AG04450 (cell line): ENCODE measurements around the gene RNF207. TPM values are rescaled to one million over a fixed set of nuclear protein-coding genes. Genes with fewer than 3 reads are reported as not detected.

Experiments
- CTCF ChIA-PET: fragments of 300-600, 350-600 bp; formaldehyde crosslinking; extraction: SDS; loops from one replicate; lab custom pipeline; 2022; ENCODE audit warnings: antibody characterized with exemption, inconsistent platforms; lab: Charles Lee
- POLR2A ChIA-PET: fragments of 350-600 bp; formaldehyde crosslinking; extraction: SDS; loops from one replicate; lab custom pipeline; 2021; ENCODE audit warnings: antibody characterized with exemption, inconsistent platforms; lab: Yijun Ruan, JAX
- DNase-seq: peaks from one replicate; pipeline ENCODE4 v3.0.0-alpha.2; 2011; ENCODE audit warnings: low read depth, low spot score
- H3K27ac ChIP-seq: one replicate; pipeline ENCODE4 v1.5.1; 2012; ENCODE audit warnings: low read depth, low read length, control low read depth
- H3K27me3 ChIP-seq: one replicate; pipeline ENCODE4 v1.6.0; 2012; ENCODE audit warnings: low read length; ENCODE audit not compliant: control insufficient read depth, insufficient read depth
- H3K4me3 ChIP-seq: 2 replicates; pipeline ENCODE4 v1.5.1; 2011; ENCODE audit warnings: mild to moderate bottlenecking, low read depth, low read length, control low read depth
- H3K9me3 ChIP-seq: 2 replicates; pipeline ENCODE4 v1.5.1; 2012; ENCODE audit warnings: low read length; ENCODE audit not compliant: control insufficient read depth, insufficient read depth
- CTCF ChIP-seq: IDR thresholded peaks from 2 replicates; pipeline ENCODE4 v1.5.1; 2011; ENCODE audit warnings: low read depth, low read length, control low read depth, inconsistent platforms
- polyA plus RNA-seq: library from polyadenylated mRNA; depleted of rRNA; stranded (reverse); fragments of >200 nt; gene quantifications from 2 replicates; pipeline ENCODE4 v1.2.3, GENCODE V29; 2011

The RNF207 gene
- polyA plus RNA-seq, 1 experiment, result 7.2 TPM

- ChIA-PET CTCF (no interaction called here), POLR2A (no interaction called here)
- no peak overlapping the region for H3K27ac ChIP-seq
- H3K9me3 ChIP-seq, result no peaks in the 10 kb centered on the region; the same call in 1 of the 2 replicates
- 0 out of 2 replicates have a peak, but pooled peaks have one; percentile 7 for TF ChIP-seq CTCF
- no peak for DNase-seq
- H3K4me3 ChIP-seq, result no peak overlapping the region
- H3K27me3 ChIP-seq, result peaks cover 33% of the 10 kb centered on the region
These were observed 24.6 kb upstream of the RNF207 start for GRCh38 chr1:6181347-6181770.

GRCh38 chr1:6183520-6183989 is 22.4 kb upstream of the RNF207 start:
- Histone ChIP-seq H3K4me3 (no peak overlapping the region), H3K27me3 (peaks cover 17% of the 10 kb centered on the region), H3K27ac (no peak overlapping the region), H3K9me3 (no peaks in the 10 kb centered on the region)
- no peak for DNase-seq
- CTCF ChIA-PET, result interaction anchor here (0.7 to 1.4 kb wide), 2 partner anchors 21 to 100 kb away, joined by 3 to 4 read pairs; no protein-coding TSS in a partner anchor
- TF ChIP-seq CTCF, result no peak
- POLR2A ChIA-PET, result no interaction called here

GRCh38 chr1:6184083-6184783 is 21.7 kb upstream of the RNF207 start:
- Histone ChIP-seq H3K27me3 (peaks cover 10% of the 10 kb centered on the region), H3K9me3 (no peaks in the 10 kb centered on the region), H3K27ac (peak overlapping the region; percentile 31), H3K4me3 (no peak overlapping the region)
- no peak for TF ChIP-seq CTCF
- ChIA-PET POLR2A (no interaction called here), CTCF (interaction anchor here (0.9 to 1.0 kb wide), 2 partner anchors 21 to 62 kb away, joined by 3 to 4 read pairs; no protein-coding TSS in a partner anchor)
- no peak for DNase-seq

- TF ChIP-seq CTCF, result no peak
- Histone ChIP-seq H3K27ac (no peak overlapping the region), H3K27me3 (peaks cover 10% of the 10 kb centered on the region), H3K4me3 (no peak overlapping the region), H3K9me3 (no peaks in the 10 kb centered on the region)
- DNase-seq, result peak; percentile 37
- ChIA-PET POLR2A (no interaction called here), CTCF (interaction anchor here (0.6 to 1.4 kb wide), 10 partner anchors 9 to 132 kb away, joined by 3 to 9 read pairs (median 4); partner anchors contain the start of gene RPL22)
These were observed 20.8 kb upstream of the RNF207 start for GRCh38 chr1:6185151-6185550.

GRCh38 chr1:6185635-6186382 is 20.1 kb upstream of the RNF207 start:
- TF ChIP-seq CTCF, result peak; percentile 52
- H3K4me3 ChIP-seq, result no peak overlapping the region
- H3K27me3 ChIP-seq, result peaks cover 6% of the 10 kb centered on the region
- no peaks in the 10 kb centered on the region for H3K9me3 ChIP-seq
- no peak overlapping the region for H3K27ac ChIP-seq
- POLR2A ChIA-PET, result no interaction called here
- DNase-seq, result no peak
- CTCF ChIA-PET, result interaction anchor here (0.6 to 1.4 kb wide), 12 partner anchors 9 to 208 kb away, joined by 3 to 9 read pairs (median 4); partner anchors contain the start of genes ACOT7 and RPL22
